ENCODE results near the gene HIRIP3. TPM values are rescaled to one million over a fixed set of nuclear protein-coding genes. Genes with fewer than 3 reads are reported as not detected.

The HIRIP3 gene
- total RNA-seq, 2 donors from 2014 or later: 13.0 to 18.4 TPM

DNA sequence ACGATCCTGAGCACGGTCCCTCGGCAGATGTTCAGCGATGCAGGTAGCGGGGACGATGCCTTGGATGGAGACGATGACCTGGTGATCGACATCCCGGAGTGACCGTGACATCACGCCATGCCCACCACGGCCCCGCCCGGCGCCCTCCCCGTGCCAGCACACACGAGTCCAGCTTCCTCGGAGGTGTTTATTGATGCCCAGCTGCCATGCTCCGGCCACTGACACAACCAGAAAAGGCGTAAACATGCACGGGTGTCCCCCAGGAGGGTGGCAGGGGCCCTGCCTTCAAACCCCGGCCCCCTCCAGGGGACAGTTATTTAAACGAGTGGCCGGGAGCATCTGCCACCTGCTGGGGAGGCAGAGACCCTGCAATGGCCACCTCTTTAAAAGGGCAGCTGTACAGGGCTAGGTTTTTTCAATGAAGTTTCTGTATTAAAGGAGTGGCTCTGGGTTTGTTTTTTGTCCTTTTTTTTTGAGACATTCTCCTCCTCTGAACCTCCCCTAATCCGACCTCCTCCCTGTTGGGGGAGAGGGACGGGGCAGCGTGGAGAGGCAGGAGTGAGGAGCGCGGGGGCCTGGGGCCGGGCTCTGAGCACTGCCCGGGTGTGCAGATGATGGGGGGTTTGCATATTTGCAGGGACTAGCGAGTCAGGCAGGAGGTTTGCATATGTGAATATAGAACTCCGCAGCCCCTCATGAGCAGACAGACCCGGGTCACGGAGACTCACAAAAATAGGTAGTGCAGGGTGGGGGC, 10.1 kb upstream of the HIRIP3 start:
- ATAC-seq: peak; percentile 36 to 62
- intact Hi-C loops (cut with DNase I): loop anchor here in 1 of 2 donors (10.0 kb wide), 1 partner anchor 141 kb away; the partner anchor contains the start of gene CDIPT
- DNase-seq: no peak

DNA sequence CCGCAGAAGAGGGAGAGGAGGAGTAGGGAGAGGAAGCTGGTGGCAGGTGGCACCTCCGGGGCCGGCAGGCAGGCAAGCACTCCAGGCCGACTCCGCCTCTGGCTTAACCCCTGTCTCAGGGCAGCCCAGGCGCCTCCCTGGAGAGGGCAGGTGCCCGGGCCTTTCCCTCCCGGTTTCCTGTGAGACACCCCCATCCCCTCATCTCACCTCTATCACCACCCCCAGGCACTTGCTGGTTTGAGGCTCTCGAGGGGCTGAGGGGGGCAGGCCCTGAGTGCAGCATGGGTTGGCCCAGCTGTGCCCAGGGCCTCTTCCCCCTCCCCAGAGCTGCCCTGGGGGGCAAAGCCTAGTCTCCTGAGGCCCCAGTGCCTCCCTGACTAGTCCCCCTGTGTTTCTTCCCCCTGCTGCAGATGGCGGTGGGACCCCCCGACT, 9.4 kb upstream of the HIRIP3 start:
- no peak for DNase-seq
- ATAC-seq: peak; percentile 3 to 13
- intact Hi-C loops (cut with DNase I): loop anchor here in 1 of 2 donors (10.0 kb wide), 1 partner anchor 140 kb away; the partner anchor contains the start of gene CDIPT

DNA sequence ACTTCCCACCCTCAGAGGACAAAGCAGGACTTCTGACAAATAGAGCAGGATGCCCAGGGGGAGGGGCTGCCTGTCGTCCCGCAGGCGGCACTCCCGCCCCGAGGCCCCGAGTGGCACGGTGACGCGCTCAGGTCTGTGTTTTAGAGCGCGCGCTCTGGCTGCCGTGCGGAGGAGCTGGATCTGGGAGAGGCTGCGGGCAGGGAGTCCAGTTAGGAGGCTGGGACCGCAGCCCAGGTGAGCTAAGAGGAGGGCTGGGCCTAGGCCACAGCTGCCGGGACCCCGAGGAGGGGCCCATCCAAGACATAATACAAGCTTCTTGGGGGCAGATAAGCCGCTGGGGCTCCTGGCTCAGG, 9.0 kb upstream of the HIRIP3 start:
- ATAC-seq (no peak), DNase-seq (no peak)
- intact Hi-C loops (cut with DNase I): loop anchor here in 1 of 2 donors (10.0 kb wide), 1 partner anchor 140 kb away; the partner anchor contains the start of gene CDIPT

DNA sequence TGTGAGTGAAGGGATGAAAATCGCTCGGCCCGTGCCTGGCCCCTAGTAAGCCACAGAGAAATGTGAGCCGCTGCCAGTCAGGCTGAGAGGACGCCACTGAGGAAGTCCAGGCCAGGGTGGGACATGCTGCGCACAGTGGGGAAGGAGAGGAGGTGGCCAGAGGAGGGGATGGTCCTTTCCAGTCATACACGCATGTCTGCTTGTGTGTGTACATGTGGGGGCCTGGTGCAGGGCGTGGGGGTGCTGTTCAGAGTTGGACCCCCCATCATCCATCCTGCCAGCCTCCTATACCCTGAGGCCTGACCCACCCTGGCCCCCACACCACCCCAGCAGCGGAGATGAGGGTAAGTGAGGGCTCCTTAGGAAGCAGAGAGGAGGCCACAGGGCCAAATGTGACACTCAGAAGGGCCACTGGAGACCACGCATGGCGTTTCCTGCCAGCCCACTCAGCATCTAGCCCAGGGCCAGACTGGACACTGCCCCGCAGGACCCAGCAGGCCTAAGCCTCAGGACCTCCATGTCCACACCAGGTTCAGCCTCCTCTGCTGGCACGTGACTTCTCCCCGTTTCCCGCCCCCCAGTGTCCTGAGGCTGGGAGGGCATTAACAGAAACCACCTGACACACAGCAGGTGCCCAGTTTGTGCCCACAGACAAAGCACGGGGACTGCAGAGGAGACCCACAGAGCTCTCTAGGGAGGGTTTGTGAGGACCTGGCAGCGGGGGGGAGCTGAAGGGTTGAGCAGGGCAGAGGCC, 8.4 kb upstream of the HIRIP3 start:
- DNase-seq (no peak), ATAC-seq (no peak)
- intact Hi-C loops (cut with DNase I): loop anchor here in 1 of 2 donors (10.0 kb wide), 1 partner anchor 139 kb away; the partner anchor contains the start of gene CDIPT

DNA sequence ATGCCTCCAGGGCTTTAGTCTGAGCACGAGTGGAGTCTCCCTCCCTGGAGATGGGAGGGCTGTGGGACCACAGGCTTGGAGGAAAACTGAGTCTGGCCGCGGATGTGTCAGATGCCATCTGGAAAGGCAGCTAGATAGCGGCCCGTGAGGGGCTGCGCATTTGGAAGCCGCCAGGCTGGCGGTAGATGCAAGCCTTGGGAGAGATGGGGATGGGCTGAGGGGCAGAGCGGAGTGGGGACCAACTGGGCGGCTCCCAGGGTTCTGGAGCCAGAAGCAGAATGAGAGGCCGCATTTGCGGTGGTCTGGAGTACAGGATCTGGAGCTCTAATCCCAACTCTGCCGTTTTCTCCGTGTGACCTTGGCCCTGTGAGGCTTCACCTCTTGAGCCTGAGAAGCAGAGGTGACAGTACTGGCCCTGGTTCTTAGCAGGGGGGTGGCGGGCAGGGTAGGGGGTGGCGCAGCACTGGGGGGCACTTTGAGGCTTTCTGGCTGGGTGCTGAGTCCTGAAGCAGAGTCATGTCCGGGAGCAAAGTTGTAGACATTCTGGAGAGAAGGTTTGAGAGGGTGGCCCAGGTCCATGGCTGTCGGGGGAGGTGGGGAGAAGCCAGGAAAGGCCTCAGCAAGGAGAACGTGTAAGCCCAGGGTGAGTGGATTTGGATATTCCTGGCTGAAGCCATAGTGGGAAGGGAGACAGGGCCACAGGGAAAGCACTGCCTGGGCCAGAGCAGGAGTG, 7.4 kb upstream of the HIRIP3 start:
- ATAC-seq (no peak), DNase-seq (no peak)
- intact Hi-C loops (cut with DNase I): loop anchor here in 1 of 2 donors (10.0 kb wide), 1 partner anchor 138 kb away; the partner anchor contains the start of gene CDIPT

DNA sequence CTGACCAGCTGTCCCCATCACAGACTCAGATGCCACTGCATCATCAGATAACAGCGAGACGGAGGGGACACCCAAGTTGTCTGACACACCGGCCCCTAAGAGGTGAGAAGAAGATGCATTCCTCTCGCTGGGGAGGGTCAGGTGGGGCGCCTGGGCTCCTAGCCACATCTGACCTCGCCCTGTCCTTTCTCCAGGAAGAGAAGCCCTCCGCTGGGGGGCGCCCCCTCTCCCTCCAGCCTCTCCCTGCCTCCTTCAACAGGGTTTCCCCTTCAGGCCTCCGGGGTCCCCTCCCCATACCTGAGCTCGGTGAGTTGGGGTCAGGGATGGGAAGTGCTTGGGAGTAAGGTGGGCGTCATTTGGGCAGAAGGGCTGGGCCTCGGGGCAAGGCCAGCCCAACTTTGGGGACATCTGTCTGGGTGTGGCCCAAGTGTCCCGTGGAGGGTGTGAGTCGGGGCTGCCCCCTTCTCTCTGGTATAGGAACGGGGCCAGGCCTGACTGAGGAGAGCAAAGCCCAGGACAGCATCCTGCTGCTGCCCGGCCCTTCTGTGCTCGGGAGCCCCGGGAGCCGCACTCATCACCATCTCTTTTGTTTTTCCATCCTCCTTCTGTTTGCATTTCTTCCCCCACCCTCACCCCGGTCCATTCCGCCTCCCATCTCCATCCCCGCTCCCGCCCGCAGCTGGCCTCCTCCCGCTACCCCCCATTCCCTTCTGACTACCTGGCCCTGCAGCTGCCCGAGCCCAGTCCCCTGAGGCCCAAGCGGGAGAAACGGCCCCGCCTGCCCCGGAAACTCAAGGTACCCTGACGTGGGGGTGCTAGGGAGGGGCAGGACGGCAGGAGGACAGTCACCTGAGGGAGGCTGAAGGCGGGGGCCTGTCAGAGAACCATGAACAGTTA, 5.6 kb upstream of the HIRIP3 start:
- intact Hi-C loops (cut with DNase I): loop anchor here in 1 of 2 donors (10.0 kb wide), 1 partner anchor 136 kb away; the partner anchor contains the start of gene CDIPT
- DNase-seq (no peak), ATAC-seq (no peak)

DNA sequence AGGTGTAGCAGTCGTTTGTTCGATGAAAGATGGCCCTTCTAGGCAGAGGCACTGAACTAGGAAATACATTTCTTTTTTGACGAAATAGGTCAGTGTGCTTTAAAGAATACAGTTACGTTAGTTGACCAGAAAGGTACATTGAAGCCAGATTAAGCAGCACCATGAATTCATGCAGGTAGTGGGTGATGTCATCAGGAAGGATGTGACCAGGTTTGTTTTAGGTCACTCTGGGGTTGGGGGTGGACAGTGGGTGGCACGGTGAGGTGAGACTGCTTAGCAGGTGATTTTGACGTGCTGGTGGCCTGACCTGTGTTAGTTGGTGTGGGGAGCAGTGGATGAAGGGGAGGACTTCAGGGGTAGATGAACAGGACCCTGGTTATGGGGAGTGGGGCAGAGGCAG, 4.2 kb upstream of the HIRIP3 start:
- DNase-seq (no peak), ATAC-seq (no peak)
- intact Hi-C loops (cut with DNase I): loop anchor here in 1 of 2 donors (10.0 kb wide), 2 partner anchors 75 to 135 kb away; partner anchors contain the start of genes CDIPT and KCTD13

DNA sequence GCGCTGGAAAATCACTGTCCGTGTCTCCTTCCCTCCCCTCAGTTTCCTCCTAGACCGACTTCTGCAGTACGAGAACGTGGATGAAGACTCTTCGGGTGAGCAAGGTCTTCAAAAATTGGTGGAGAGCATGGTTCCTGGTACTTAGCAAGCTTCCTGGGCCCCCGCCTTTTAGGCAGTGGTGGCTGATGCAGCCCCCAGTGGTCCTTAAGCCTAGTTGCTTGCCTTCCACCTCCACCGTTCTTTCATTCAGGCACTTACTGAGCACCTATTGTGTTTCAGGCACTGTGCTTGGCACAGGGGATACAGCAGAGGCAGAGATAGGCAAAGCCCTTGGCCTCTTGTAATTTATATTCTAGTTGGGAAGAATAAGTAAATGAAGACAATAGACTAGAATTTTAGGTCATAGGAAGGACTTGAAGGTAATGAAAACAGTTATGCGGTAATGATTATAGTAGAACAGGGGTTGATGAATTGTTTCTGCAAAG, 1.4 kb upstream of the HIRIP3 start:
- DNase-seq (no peak), ATAC-seq (no peak)
- intact Hi-C loops (cut with DNase I): loop anchor here (2.0 to 10.0 kb wide), 2 partner anchors 34 to 72 kb away; partner anchors contain the start of genes KCTD13 (in 1 of the 2) and TMEM219 (in 1 of the 2)

DNA sequence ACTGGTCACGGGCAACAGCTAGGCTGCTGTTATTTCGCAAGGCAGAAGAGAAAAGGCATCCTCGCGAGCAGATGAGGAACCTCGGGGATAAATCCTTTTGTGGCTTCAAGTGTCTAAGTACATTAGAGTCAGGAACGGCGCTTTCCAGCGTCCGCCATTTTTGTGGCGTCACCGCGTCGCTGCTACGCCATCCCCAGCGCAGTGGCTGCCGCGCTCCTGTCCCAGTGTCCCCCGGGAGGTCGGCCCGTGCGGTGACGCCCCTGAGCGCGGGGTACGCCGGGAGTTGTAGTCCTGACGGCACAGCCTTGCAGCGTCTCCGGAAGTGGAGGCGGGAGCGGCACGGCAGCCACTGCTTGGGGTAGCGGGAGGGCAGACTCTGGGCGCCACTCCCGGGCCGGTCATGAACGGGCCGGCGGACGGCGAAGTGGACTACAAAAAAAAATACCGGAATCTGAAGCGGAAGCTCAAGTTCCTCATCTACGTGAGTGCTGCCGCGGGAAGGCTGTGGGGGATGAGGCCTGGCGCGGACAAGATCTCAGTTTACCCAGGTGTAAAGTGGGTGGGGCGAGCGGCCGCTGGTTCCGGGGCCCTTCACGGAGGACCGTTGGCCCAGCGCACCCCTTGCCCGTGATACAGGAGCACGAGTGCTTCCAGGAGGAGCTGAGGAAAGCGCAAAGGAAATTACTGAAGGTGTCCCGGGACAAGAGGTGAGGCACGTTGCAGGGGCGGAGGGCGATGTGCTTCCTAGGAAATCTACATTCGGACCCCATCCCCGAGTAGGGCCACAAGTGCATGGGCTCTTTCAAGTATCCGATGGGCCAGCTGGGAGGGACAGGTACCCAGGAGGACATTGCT, 721 bp upstream of the HIRIP3 start, which contains the start of gene INO80E:
INO80E (plus strand) TSS at position 331 of the 855 bp plus-strand sequence; CDS start at position 401, 70 bp downstream.
- ATAC-seq (peak; percentile 98 to 99), DNase-seq (peak; percentile 99)
- intact Hi-C loops (cut with DNase I): loop anchor here (2.0 to 10.0 kb wide), 2 partner anchors 33 to 71 kb away; partner anchors contain the start of genes KCTD13 (in 1 of the 2) and TMEM219 (in 1 of the 2)

DNA sequence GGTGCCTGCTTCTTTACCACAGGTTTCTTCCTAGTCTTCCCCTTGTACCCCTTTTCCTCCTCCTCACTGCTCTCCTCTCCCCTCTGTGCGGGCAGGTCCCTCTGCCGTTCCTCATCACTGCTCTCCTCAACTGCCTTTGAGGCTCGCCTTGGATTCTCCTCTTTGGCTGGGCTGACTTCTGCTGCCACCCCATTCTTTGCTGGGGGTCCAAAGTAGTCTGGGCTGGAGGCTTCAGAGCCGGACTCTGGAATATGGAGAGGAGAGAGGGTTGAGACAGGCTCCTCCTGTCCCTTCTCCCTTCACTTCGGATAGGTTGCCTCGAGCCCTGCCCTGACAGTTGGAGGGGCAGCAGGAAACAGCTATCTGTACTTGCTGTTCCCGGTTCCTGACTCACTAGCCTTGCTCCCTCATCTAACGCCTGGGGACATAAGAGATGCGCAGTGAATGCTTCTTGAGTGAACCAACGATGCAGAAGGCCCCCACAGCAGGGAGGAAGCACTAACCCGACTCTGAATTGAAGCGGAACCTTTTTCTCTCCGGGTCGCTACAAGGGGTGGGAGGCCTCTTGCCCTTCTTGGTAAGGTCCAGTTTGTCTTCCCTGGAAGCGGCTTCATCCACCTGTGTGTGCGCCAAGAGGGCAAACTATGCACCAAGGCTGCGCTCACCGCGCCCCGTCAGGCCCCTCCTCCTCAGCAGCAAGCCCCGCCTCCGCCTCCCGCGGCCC, 655 bp downstream of the HIRIP3 start:
- peak; percentile 32 to 60 for ATAC-seq
- intact Hi-C loops (cut with DNase I): loop anchor here in 1 of 2 donors (10.0 kb wide), 1 partner anchor 70 kb away; the partner anchor contains the start of gene KCTD13
- peak; percentile 56 for DNase-seq

DNA sequence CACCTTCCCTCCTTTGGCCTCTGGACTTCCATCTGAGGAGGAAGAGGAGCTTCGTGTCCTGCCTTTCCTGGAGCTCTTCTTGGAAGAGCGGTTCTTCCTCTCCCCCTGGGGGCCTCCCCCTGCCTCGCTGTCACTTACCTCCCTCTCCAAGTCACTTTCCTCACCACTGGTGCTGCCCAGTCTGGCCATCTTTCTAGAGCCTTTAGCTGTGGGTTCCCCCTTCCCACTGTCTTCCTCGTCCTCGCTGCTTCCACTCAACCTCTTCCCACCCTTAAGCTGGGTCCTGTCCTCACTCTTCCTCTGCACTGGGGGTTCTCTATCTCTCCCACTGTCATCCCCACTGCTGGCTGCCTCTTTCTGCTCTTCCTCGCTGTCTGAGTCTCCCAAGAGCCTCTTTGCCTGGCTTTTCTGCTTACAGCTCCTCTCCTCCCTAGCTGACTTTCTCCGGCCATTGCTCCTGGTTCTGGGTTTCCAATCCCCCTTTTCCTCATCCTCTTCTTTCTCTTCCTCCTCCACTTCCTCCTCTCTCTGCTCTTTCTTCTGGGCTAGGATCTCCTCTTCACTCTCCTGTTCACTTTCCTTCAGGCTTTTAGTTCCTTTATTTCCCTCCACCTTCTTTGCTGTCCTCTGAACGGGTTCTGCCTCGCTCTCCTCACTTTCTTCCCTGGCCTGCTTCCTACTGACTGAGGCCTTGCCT, 1.4 kb downstream of the HIRIP3 start:
- DNase-seq (peak; percentile 11), ATAC-seq (no peak)
- intact Hi-C loops (cut with DNase I): loop anchor here in 1 of 2 donors (10.0 kb wide), 1 partner anchor 69 kb away; the partner anchor contains the start of gene KCTD13

DNA sequence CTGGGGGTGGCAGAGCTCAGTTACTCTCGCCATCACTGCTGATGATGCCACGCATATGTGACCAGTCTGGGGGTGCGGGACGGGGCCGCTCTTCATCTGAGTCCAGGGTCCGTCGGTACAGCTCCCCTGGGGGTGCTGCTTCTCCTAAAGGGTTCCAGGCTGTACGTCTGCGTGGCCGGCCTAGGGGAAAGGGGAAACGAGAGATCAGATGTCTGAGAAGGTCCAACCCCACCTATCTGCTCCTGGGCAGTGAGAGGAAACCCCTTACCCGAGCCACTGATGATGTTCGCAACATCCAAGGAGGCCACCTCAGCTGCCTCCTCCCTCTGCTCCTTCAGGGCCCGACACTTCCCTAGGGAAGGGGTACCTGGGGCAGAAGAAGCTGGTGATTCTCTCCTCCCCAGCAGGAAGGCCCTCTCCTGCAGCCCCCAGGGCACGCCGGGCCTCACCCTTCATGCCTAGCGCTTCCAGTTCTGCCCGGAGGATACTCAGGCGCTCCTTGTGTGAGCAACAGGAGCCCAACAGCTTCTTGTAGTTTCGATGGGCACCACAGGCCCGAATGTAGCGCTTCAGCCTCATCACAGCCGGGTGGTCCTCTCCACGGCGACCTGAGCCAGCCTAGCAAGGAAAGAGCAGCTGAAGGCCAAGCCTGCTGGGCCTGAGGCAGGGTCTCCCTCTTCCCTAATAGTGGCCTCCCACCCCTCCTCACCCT, 2.1 kb downstream of the HIRIP3 start:
- DNase-seq: peak; percentile 12

DNA sequence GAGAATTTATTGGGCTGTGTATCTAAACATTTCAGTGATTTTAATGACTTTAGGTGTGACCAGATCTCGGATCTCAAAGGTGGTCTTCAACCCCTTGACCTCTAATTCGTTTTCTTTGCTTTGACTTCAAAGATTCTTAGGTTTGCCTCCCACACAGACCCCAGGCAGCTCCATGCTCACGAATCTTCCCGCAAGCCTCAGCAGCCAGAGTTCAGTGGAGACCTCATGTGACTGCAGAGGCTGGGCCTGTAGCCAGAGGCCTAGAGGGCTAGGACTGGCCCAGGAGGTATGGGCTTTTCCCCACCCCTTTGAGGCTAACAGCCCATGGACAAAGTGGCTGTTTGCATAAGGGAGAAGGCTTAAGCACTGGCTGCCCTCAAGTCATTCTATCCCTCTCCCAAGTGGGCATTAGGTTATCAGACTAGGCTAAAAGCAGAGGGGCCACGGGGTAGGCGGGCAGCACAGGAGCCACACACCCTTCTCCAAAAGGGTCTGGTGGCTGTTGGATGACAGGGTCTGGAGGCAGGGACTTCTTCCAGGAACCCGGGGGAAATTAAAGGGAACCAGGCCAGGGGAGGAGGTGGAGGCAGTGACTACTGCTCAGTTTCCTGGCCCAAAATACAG, 3.0 kb downstream of the HIRIP3 start:
- no peak for DNase-seq
- intact Hi-C loops (cut with DNase I): loop anchor here in 1 of 2 donors (10.0 kb wide), 1 partner anchor 68 kb away; the partner anchor contains the start of gene KCTD13
- no peak for ATAC-seq

More for the DNA sequence above, 2.1 kb downstream of the HIRIP3 start:
- ATAC-seq: no peak
- intact Hi-C loops (cut with DNase I): loop anchor here in 1 of 2 donors (10.0 kb wide), 1 partner anchor 69 kb away; the partner anchor contains the start of gene KCTD13

DNA sequence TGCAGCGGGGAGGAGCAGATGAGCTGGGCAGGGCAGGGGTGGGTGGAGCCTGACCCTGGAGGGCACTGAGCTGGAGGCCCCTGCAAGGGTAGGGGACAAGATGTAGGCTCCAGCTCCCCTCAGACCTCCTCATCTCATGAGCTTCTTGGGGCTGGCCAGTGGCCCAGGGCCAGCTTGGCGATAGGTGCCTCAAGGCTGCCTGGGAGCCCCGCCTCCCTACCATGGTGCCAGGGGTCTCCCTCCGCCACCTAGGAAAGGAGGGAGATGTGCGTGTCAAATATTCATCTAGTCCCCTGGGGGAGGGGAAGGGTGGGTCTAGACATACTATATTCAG, 3.9 kb downstream of the HIRIP3 start:
- DNase-seq: no peak
- intact Hi-C loops (cut with DNase I): loop anchor here in 1 of 2 donors (10.0 kb wide), 1 partner anchor 67 kb away; the partner anchor contains the start of gene KCTD13
- no peak for ATAC-seq

Data from left cardiac atrium (tissue), 4 donors.